IMR-90 (cell line): ENCODE results near the gene TMEM14A.

ENCODE experiments used
- BHLHE40 ChIP-seq: fragments of 150-350 bp; IDR thresholded peaks from 2 replicates; pipeline ENCODE4 v1.6.1; 2016; ENCODE audit warnings: mild to moderate bottlenecking, low read depth, low read length
- CHD1 ChIP-seq: IDR thresholded peaks from 2 replicates; pipeline ENCODE4 v1.6.1; 2012; ENCODE audit warnings: low read depth, low read length, improper control_type of control experiment
- CTCF ChIP-seq: conservative IDR thresholded peaks from 2 replicates; pipeline ENCODE4 v1.5.1; 2012; ENCODE audit warnings: mild to moderate bottlenecking, low read depth, low read length, improper control_type of control experiment
- RCOR1 ChIP-seq: IDR thresholded peaks from 2 replicates; pipeline ENCODE4 v1.6.1; 2012; ENCODE audit warnings: mild to moderate bottlenecking, low read length, improper control_type of control experiment; ENCODE audit not compliant: insufficient replicate concordance
- USF2 ChIP-seq: fragments of 150-350 bp; IDR thresholded peaks from 2 replicates; pipeline ENCODE4 v1.6.1; 2017; ENCODE audit warnings: mild to moderate bottlenecking, antibody characterized with exemption, low read length, low read depth

GRCh38 chr6:52707963-52708680 is 37.2 kb downstream of the TMEM14A start:
- no peak for TF ChIP-seq CTCF
- no peak for TF ChIP-seq CHD1
- no peak for TF ChIP-seq BHLHE40
- TF ChIP-seq USF2: no peak
- no peak for TF ChIP-seq RCOR1
